B cell (primary cell): ENCODE measurements around the gene SLU7. TPM values are rescaled to one million over a fixed set of nuclear protein-coding genes. Genes with fewer than 3 reads are reported as not detected.

Source experiments
- ATAC-seq: fragments of 200-7000 bp; cut with Tn5 transposase; one replicate; pipeline ENCODE4 v1.10.0; 2021; ENCODE audit warnings: low read depth, mild to moderate bottlenecking, moderate number of reproducible peaks, moderate library complexity
- CTCF ChIA-PET: fragments of 350-600 bp; sonication (Branson Sonifier 250); formaldehyde crosslinking; loops from one replicate; lab custom pipeline; 2021; ENCODE audit warnings: antibody characterized with exemption, inconsistent platforms; lab: Charles Lee
- POLR2A ChIA-PET: fragments of 350-600 bp; sonication (Branson Sonifier 250); formaldehyde crosslinking; loops from one replicate; lab custom pipeline; 2021; ENCODE audit warnings: antibody characterized with exemption; lab: Charles Lee
- DNase-seq: peaks from one replicate; pipeline ENCODE4 v3.0.0; 2013
- H2AFZ ChIP-seq: 2 replicates; pipeline ENCODE4 v1.6.1; 2012; ENCODE audit warnings: mild to moderate bottlenecking, low read depth, low read length; ENCODE audit not compliant: insufficient read depth, poor library complexity, severe bottlenecking
- H3K27ac ChIP-seq, 2 donors: 1 replicate in 1 of 2; 2 replicates in 1 of 2; pipeline ENCODE4 v1.5.1; 2012 to 2013; ENCODE audit warnings: low read length in 2 of 2, mild to moderate bottlenecking in 2 of 2, moderate library complexity in 1 of 2
- H3K27me3 ChIP-seq, 4 experiments: fragments of 200-600 bp in 1 of 4; sonication (generic) in 1 of 4; replicated peaks in 1 of 4; 1 replicate in 2 of 4; 2 replicates in 2 of 4; pipeline versions ENCODE4 v1.6.1 to v1.7.0; 2013 to 2016; ENCODE audit warnings: low read length in 3 of 4, mild to moderate bottlenecking in 2 of 4, mixed read lengths in 1 of 4, moderate library complexity in 1 of 4; ENCODE audit not compliant: insufficient read depth in 4 of 4, control insufficient read depth in 3 of 4; ENCODE audit errors: control extremely low read depth in 1 of 4
- H3K36me3 ChIP-seq, 2 experiments: replicated peaks in 1 of 2; 1 replicate in 1 of 2; 2 replicates in 1 of 2; pipeline versions ENCODE4 v1.6.1 to v1.7.1; 2013; ENCODE audit warnings: low read length in 1 of 2; ENCODE audit not compliant: insufficient read depth in 2 of 2, control insufficient read depth in 1 of 2; ENCODE audit errors: control extremely low read depth in 1 of 2, extremely low read depth in 1 of 2
- H3K4me1 ChIP-seq, 2 donors: fragments of 200-600 bp in 1 of 2; sonication (generic) in 1 of 2; 1 replicate in 1 of 2; 2 replicates in 1 of 2; pipeline versions ENCODE4 v1.5.1 to v1.6.1; 2013 to 2017; ENCODE audit warnings: low read length in 2 of 2; ENCODE audit not compliant: control insufficient read depth in 2 of 2, insufficient read depth in 2 of 2
- H3K4me2 ChIP-seq: replicated peaks from 2 replicates; pipeline ENCODE3; 2012; ENCODE audit warnings: mild to moderate bottlenecking, low read depth, low read length; ENCODE audit not compliant: poor library complexity, severe bottlenecking
- H3K4me3 ChIP-seq, 5 experiments: fragments of 200-600 bp in 1 of 5; sonication (generic) in 1 of 5; 1 replicate in 3 of 5; 2 replicates in 2 of 5; pipeline versions ENCODE4 v1.5.1 to v1.7.0; 2011 to 2016; ENCODE audit warnings: low read length in 4 of 5, mild to moderate bottlenecking in 4 of 5, low read depth in 2 of 5, control low read depth in 1 of 5, moderate library complexity in 1 of 5; ENCODE audit not compliant: insufficient read depth in 1 of 5; ENCODE audit errors: control extremely low read depth in 1 of 5, extremely low read depth in 1 of 5
- H3K79me2 ChIP-seq: fragments of 200-600 bp; sonication (generic); one replicate; pipeline ENCODE4 v1.6.0; 2016; ENCODE audit warnings: low read length; ENCODE audit not compliant: control insufficient read depth, insufficient read depth
- H3K9ac ChIP-seq: fragments of 200-600 bp; sonication (generic); 2 replicates; pipeline ENCODE4 v1.6.1; 2017; ENCODE audit warnings: mild to moderate bottlenecking, low read length, moderate library complexity
- H3K9me3 ChIP-seq, 3 donors: one replicate each; pipeline versions ENCODE4 v1.6.1 to v1.7.1; 2013; ENCODE audit warnings: low read length in 2 of 3; ENCODE audit not compliant: control insufficient read depth in 2 of 3, insufficient read depth in 1 of 3; ENCODE audit errors: control extremely low read depth in 1 of 3
- H4K20me1 ChIP-seq: 2 replicates; pipeline ENCODE4 v1.6.0; 2012; ENCODE audit warnings: mild to moderate bottlenecking, low read length; ENCODE audit not compliant: insufficient read depth, control insufficient read depth, poor library complexity, severe bottlenecking
- H3K27ac Mint-ChIP-seq: one replicate; pipeline ENCODE4 v1.8.0; 2021; ENCODE audit warnings: mixed read lengths
- H3K27me3 Mint-ChIP-seq: one replicate; pipeline ENCODE4 v1.8.0; 2021; ENCODE audit warnings: mixed read lengths
- H3K4me1 Mint-ChIP-seq: one replicate; pipeline ENCODE4 v1.8.0; 2021; ENCODE audit warnings: mixed read lengths
- H3K4me3 Mint-ChIP-seq: one replicate; pipeline ENCODE4 v1.8.0; 2021; ENCODE audit warnings: mixed read lengths
- H3K9me3 Mint-ChIP-seq: one replicate; pipeline ENCODE4 v1.8.0; 2022; ENCODE audit warnings: mixed read lengths; ENCODE audit not compliant: insufficient read depth
- CTCF ChIP-seq: fragments of 200-600 bp; IDR thresholded peaks from one replicate; pipeline ENCODE4 v1.8.0; 2022; ENCODE audit warnings: antibody characterized with exemption, mild to moderate bottlenecking
- EZH2 ChIP-seq: IDR thresholded peaks from 2 replicates; pipeline ENCODE4 v1.6.1; 2012; ENCODE audit warnings: borderline replicate concordance, low read depth, mild to moderate bottlenecking, moderate library complexity, low read length; ENCODE audit not compliant: insufficient read depth, poor library complexity, severe bottlenecking
- WGBS: methylation state at CpG from one replicate; pipeline ENCODE4 v1.1.5; 2013; ENCODE audit warnings: missing lambda C conversion rate; ENCODE audit not compliant: insufficient coverage; 5-methylcytosine and 5-hydroxymethylcytosine counted together
- intact Hi-C: fragments of 100-400 bp; cut with micrococcal nuclease; formaldehyde crosslinking; loops from one replicate; pipeline ENCODE4 v1.10.0; 2022
- polyA plus RNA-seq: library from polyadenylated mRNA; depleted of rRNA; stranded (reverse); fragments of >200 nt; gene quantifications from 2 replicates; pipeline ENCODE4 v1.2.3, GENCODE V29; 2012
- total RNA-seq, 2 donors: library from RNA; stranded (reverse); fragments of 120-200 nt in 1 of 2; gene quantifications; 1 replicate in 1 of 2; 2 replicates in 1 of 2; pipeline versions ENCODE4 v1.2.3 to v1.2.4, GENCODE V29; 2013 to 2022

Gene SLU7
- total and polyA plus RNA-seq, 2 donors (not counting 1 experiment from before 2014, with no cell fraction given) = 30.8 to 68.3 TPM

- H3K9me3 ChIP-seq = no peaks in the 10 kb centered on the region
- no peak overlapping the region for H3K4me3 Mint-ChIP-seq
- ATAC-seq (no peak), DNase-seq (no peak)
- peaks cover 12% of the 10 kb centered on the region for H3K4me1 Mint-ChIP-seq
- no peaks in the 10 kb centered on the region for H3K79me2 ChIP-seq
- H2AFZ ChIP-seq = no peak overlapping the region
- ChIA-PET POLR2A (no interaction called here), CTCF (no interaction called here)
- H3K27ac ChIP-seq = no peak overlapping the region
- H3K27me3 ChIP-seq = peaks cover 0 to 9% (median 0%) of the 10 kb centered on the region in 4 experiments
- intact Hi-C loops = no loop called here
- no peak overlapping the region for H3K4me2 ChIP-seq
- H3K9me3 Mint-ChIP-seq = no peaks in the 10 kb centered on the region
- TF ChIP-seq EZH2 (no peak), CTCF (no peak)
- no peaks in the 10 kb centered on the region for H4K20me1 ChIP-seq
- 96% methylated on average over 2 of the region's 2 CpGs for WGBS
- H3K27me3 Mint-ChIP-seq = peaks cover 5% of the 10 kb centered on the region
- no peak overlapping the region for H3K27ac Mint-ChIP-seq
- H3K4me3 ChIP-seq = no peak overlapping the region
- no peaks in the 10 kb centered on the region for H3K36me3 ChIP-seq
- peaks cover 2 to 5% of the 10 kb centered on the region in 2 donors for H3K4me1 ChIP-seq
- no peak overlapping the region for H3K9ac ChIP-seq
Observed at GRCh38 chr5:160451281-160451680, 32.4 kb upstream of the SLU7 start.

- Histone ChIP-seq H3K79me2 (no peaks in the 10 kb centered on the region), H3K27ac (no peak overlapping the region), H4K20me1 (no peaks in the 10 kb centered on the region), H3K36me3 (no peaks in the 10 kb centered on the region), H3K9ac (no peak overlapping the region), H3K4me2 (no peak overlapping the region), H3K27me3 (peaks cover 0 to 6% (median 0%) of the 10 kb centered on the region in 4 experiments), H3K9me3 (no peaks in the 10 kb centered on the region), H3K4me3 (no peak overlapping the region), H3K4me1 (peaks cover 2 to 5% of the 10 kb centered on the region in 2 donors), H2AFZ (no peak overlapping the region)
- DNase-seq = no peak
- POLR2A ChIA-PET = no interaction called here
- Mint-ChIP-seq H3K27ac (no peak overlapping the region), H3K4me1 (peaks cover 10% of the 10 kb centered on the region), H3K9me3 (no peaks in the 10 kb centered on the region), H3K4me3 (no peak overlapping the region), H3K27me3 (peaks cover 3% of the 10 kb centered on the region)
- no peak for ATAC-seq
- WGBS = 67% methylated on average over 3 of the region's 9 CpGs
- CTCF ChIA-PET = no interaction called here
- intact Hi-C loops = no loop called here
- no peak for TF ChIP-seq EZH2
- TF ChIP-seq CTCF = no peak
Observed at GRCh38 chr5:160450164-160450932, 31.5 kb upstream of the SLU7 start.
